Measurements from ENCODE around the gene UBR1.
A peak's percentile ranks its signal among the peaks of the same experiment; 100 is the strongest.

Gene UBR1

GRCh38 chr15:43107751-43108150 lies 1.9 kb upstream of the UBR1 start:
- DNase-seq (ENCODE audit: low read depth in 1 of 2, low spot score in 1 of 2): no peak

- DNase-seq (ENCODE audit: low read depth in 1 of 2, low spot score in 1 of 2): no peak
Observed at GRCh38 chr15:43106486-43106829, 620 bp upstream of the UBR1 start.

- DNase-seq (ENCODE audit: low read depth in 1 of 2, low spot score in 1 of 2): peak in 1 of 2 donors; percentile 2
Observed at GRCh38 chr15:43105077-43105736, 631 bp downstream of the UBR1 start.

GRCh38 chr15:43104426-43104825 lies 1.4 kb downstream of the UBR1 start:
- no peak for DNase-seq (ENCODE audit: low read depth in 1 of 2, low spot score in 1 of 2)

GRCh38 chr15:43103907-43104306 lies 1.9 kb downstream of the UBR1 start:
- no peak for DNase-seq (ENCODE audit: low read depth in 1 of 2, low spot score in 1 of 2)

- DNase-seq (ENCODE audit: low read depth in 1 of 2, low spot score in 1 of 2): no peak
Observed at GRCh38 chr15:43102187-43102586, 3.7 kb downstream of the UBR1 start.

- no peak for DNase-seq (ENCODE audit: low read depth in 1 of 2, low spot score in 1 of 2)
Observed at GRCh38 chr15:43100971-43101370, 4.9 kb downstream of the UBR1 start.

GRCh38 chr15:43099105-43099845 lies 6.6 kb downstream of the UBR1 start:
- DNase-seq (ENCODE audit: low read depth in 1 of 2, low spot score in 1 of 2): no peak

- no peak for DNase-seq (ENCODE audit: low read depth in 1 of 2, low spot score in 1 of 2)
Observed at GRCh38 chr15:43096411-43096810, 9.4 kb downstream of the UBR1 start.

GRCh38 chr15:43095708-43096347 lies 10.0 kb downstream of the UBR1 start:
- no peak for DNase-seq (ENCODE audit: low read depth in 1 of 2, low spot score in 1 of 2)

- no peak for DNase-seq (ENCODE audit: low read depth in 1 of 2, low spot score in 1 of 2)
Observed at GRCh38 chr15:43095243-43095642, 10.6 kb downstream of the UBR1 start.

GRCh38 chr15:43094416-43095030 lies 11.3 kb downstream of the UBR1 start:
- DNase-seq (ENCODE audit: low read depth in 1 of 2, low spot score in 1 of 2): no peak

GRCh38 chr15:43093026-43093425 lies 12.8 kb downstream of the UBR1 start:
- DNase-seq (ENCODE audit: low read depth in 1 of 2, low spot score in 1 of 2): no peak

GRCh38 chr15:43091859-43092258 lies 14.0 kb downstream of the UBR1 start:
- no peak for DNase-seq (ENCODE audit: low read depth in 1 of 2, low spot score in 1 of 2)

- no peak for DNase-seq (ENCODE audit: low read depth in 1 of 2, low spot score in 1 of 2)
Observed at GRCh38 chr15:43086551-43086950, 19.3 kb downstream of the UBR1 start.

- no peak for DNase-seq (ENCODE audit: low read depth in 1 of 2, low spot score in 1 of 2)
Observed at GRCh38 chr15:43085921-43086320, 19.9 kb downstream of the UBR1 start.

GRCh38 chr15:43082509-43082908 lies 23.3 kb downstream of the UBR1 start:
- DNase-seq (ENCODE audit: low read depth in 1 of 2, low spot score in 1 of 2): no peak

- no peak for DNase-seq (ENCODE audit: low read depth in 1 of 2, low spot score in 1 of 2)
Observed at GRCh38 chr15:43081283-43081682, 24.6 kb downstream of the UBR1 start.

GRCh38 chr15:43071451-43071850 lies 34.4 kb downstream of the UBR1 start:
- no peak for DNase-seq (ENCODE audit: low read depth in 1 of 2, low spot score in 1 of 2)

GRCh38 chr15:43070893-43071292 lies 34.9 kb downstream of the UBR1 start:
- DNase-seq (ENCODE audit: low read depth in 1 of 2, low spot score in 1 of 2): no peak

- DNase-seq (ENCODE audit: low read depth in 1 of 2, low spot score in 1 of 2): no peak
Observed at GRCh38 chr15:43070249-43070648, 35.6 kb downstream of the UBR1 start.
